HUES64 (cell line): ENCODE measurements around the gene SLC10A6.

ENCODE experiments used
- H3K27ac ChIP-seq: 2 replicates; pipeline ENCODE4 v1.7.0; 2013; ENCODE audit warnings: low read depth, low read length, inconsistent platforms
- H3K27me3 ChIP-seq: 2 replicates; pipeline ENCODE4 v1.6.1; 2013; ENCODE audit warnings: mild to moderate bottlenecking, low read length; ENCODE audit not compliant: insufficient read depth
- H3K36me3 ChIP-seq: 2 replicates; pipeline ENCODE4 v1.6.1; 2013; ENCODE audit warnings: mild to moderate bottlenecking, low read length; ENCODE audit not compliant: insufficient read depth
- H3K4me1 ChIP-seq: 2 replicates; pipeline ENCODE4 v1.6.1; 2013; ENCODE audit warnings: mild to moderate bottlenecking, low read length, moderate library complexity; ENCODE audit not compliant: insufficient read depth
- H3K4me3 ChIP-seq: 2 replicates; pipeline ENCODE4 v1.5.1; 2013; ENCODE audit warnings: mild to moderate bottlenecking, low read length, moderate library complexity
- H3K9ac ChIP-seq: 2 replicates; pipeline ENCODE4 v1.6.1; 2013; ENCODE audit warnings: mild to moderate bottlenecking, low read depth, low read length
- H3K9me3 ChIP-seq: 2 replicates; pipeline ENCODE4 v1.6.1; 2013; ENCODE audit warnings: low read depth, low read length; ENCODE audit not compliant: insufficient read depth
- WGBS: fragments of 150-250, 120-280 bp; methylation state at CpG from one replicate; pipeline ENCODE4 v1.1.7; 2013; ENCODE audit warnings: missing lambda C conversion rate; 5-methylcytosine and 5-hydroxymethylcytosine counted together

SLC10A6 gene

GRCh38 chr4:86846921-86847320 lies 2.3 kb downstream of the SLC10A6 start:
- no peaks in the 10 kb centered on the region for H3K36me3 ChIP-seq
- no peaks in the 10 kb centered on the region for H3K4me1 ChIP-seq
- H3K9me3 ChIP-seq, result no peaks in the 10 kb centered on the region
- H3K27me3 ChIP-seq, result no peaks in the 10 kb centered on the region
- H3K4me3 ChIP-seq, result no peak overlapping the region
- H3K27ac ChIP-seq, result no peak overlapping the region
- H3K9ac ChIP-seq, result no peak overlapping the region

- 92% methylated on average over 5 of the region's 5 CpGs for WGBS
- no peaks in the 10 kb centered on the region for H3K4me1 ChIP-seq
- H3K9ac ChIP-seq, result no peak overlapping the region
- H3K9me3 ChIP-seq, result no peaks in the 10 kb centered on the region
- H3K27me3 ChIP-seq, result no peaks in the 10 kb centered on the region
- H3K27ac ChIP-seq, result no peak overlapping the region
- H3K4me3 ChIP-seq, result no peak overlapping the region
- H3K36me3 ChIP-seq, result no peaks in the 10 kb centered on the region
Observed at GRCh38 chr4:86845593-86845992, 3.6 kb downstream of the SLC10A6 start.

DNA sequence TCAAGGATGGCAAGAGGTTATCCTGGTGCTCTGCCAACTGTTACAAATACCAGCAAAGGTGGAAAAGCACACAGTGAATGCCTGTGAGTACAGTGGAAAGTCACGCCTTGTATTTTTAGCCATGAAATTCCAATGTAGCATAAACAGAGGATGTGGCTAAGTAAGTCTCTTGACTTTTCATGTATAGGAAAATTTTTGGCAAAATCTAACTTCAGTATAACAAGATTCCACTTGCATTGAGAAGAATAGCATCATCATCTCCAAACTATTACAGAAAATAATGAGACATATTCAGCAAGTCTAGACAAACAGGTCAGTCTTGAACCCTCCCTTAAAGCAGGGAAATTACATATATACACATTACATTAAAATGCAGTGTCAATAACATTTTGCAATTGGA lies 7.9 kb downstream of the SLC10A6 start:
- Histone ChIP-seq H3K27me3 (no peaks in the 10 kb centered on the region), H3K4me1 (no peaks in the 10 kb centered on the region), H3K4me3 (no peak overlapping the region), H3K9me3 (no peaks in the 10 kb centered on the region), H3K27ac (no peak overlapping the region), H3K9ac (no peak overlapping the region), H3K36me3 (no peaks in the 10 kb centered on the region)
- WGBS, result 96% methylated on average over 1 of the region's 1 CpG

DNA sequence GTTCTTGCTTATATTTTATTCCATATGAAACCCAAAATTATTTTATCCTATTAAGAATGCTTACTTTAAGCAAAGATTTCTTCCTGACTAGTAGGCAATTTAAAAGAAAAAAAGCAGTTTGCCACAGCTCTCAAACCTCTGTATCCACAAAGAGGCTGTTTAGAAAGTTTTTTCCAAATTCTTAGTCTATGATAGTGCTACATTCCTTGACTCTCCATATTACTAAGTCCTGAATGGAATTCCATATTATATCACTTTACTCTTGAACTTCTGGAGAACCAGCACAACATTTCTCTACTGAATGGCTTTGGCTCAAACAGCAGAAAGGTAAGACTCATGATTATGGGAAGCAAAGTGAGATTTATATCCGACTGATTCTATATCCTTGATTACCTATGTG lies 8.3 kb downstream of the SLC10A6 start:
- Histone ChIP-seq H3K27ac (no peak overlapping the region), H3K36me3 (no peaks in the 10 kb centered on the region), H3K4me1 (no peaks in the 10 kb centered on the region), H3K9ac (no peak overlapping the region), H3K9me3 (no peaks in the 10 kb centered on the region), H3K27me3 (no peaks in the 10 kb centered on the region), H3K4me3 (no peak overlapping the region)
- 71% methylated on average over 1 of the region's 1 CpG for WGBS

- Histone ChIP-seq H3K9ac (no peak overlapping the region), H3K36me3 (no peaks in the 10 kb centered on the region), H3K27ac (no peak overlapping the region), H3K4me1 (no peaks in the 10 kb centered on the region), H3K4me3 (no peak overlapping the region), H3K9me3 (no peaks in the 10 kb centered on the region), H3K27me3 (no peaks in the 10 kb centered on the region)
- WGBS, result 78% methylated on average over 5 of the region's 5 CpGs
Observed at GRCh38 chr4:86837691-86838503, 11.3 kb downstream of the SLC10A6 start.

- no peak overlapping the region for H3K27ac ChIP-seq
- H3K4me3 ChIP-seq, result no peak overlapping the region
- H3K4me1 ChIP-seq, result no peaks in the 10 kb centered on the region
- H3K9me3 ChIP-seq, result no peaks in the 10 kb centered on the region
- H3K36me3 ChIP-seq, result no peaks in the 10 kb centered on the region
- H3K9ac ChIP-seq, result no peak overlapping the region
- H3K27me3 ChIP-seq, result no peaks in the 10 kb centered on the region
- 95% methylated on average over 1 of the region's 3 CpGs for WGBS
Observed at GRCh38 chr4:86835677-86836076, 13.5 kb downstream of the SLC10A6 start.

GRCh38 chr4:86834901-86835300 lies 14.3 kb downstream of the SLC10A6 start:
- Histone ChIP-seq H3K4me1 (no peaks in the 10 kb centered on the region), H3K27ac (no peak overlapping the region)
- 93% methylated on average over 3 of the region's 3 CpGs for whole genome bisulfite sequencing

GRCh38 chr4:86833615-86834014 lies 15.6 kb downstream of the SLC10A6 start:
- WGBS, result 95% methylated on average over 1 of the region's 1 CpG
- no peak overlapping the region for H3K27ac ChIP-seq

More at GRCh38 chr4:86834901-86835300, 14.3 kb downstream of the SLC10A6 start:
- no peak overlapping the region for H3K9ac ChIP-seq
- H3K27me3 ChIP-seq, result no peaks in the 10 kb centered on the region
- no peaks in the 10 kb centered on the region for H3K36me3 ChIP-seq
- H3K4me3 ChIP-seq, result no peak overlapping the region
- H3K9me3 ChIP-seq, result no peaks in the 10 kb centered on the region

DNA sequence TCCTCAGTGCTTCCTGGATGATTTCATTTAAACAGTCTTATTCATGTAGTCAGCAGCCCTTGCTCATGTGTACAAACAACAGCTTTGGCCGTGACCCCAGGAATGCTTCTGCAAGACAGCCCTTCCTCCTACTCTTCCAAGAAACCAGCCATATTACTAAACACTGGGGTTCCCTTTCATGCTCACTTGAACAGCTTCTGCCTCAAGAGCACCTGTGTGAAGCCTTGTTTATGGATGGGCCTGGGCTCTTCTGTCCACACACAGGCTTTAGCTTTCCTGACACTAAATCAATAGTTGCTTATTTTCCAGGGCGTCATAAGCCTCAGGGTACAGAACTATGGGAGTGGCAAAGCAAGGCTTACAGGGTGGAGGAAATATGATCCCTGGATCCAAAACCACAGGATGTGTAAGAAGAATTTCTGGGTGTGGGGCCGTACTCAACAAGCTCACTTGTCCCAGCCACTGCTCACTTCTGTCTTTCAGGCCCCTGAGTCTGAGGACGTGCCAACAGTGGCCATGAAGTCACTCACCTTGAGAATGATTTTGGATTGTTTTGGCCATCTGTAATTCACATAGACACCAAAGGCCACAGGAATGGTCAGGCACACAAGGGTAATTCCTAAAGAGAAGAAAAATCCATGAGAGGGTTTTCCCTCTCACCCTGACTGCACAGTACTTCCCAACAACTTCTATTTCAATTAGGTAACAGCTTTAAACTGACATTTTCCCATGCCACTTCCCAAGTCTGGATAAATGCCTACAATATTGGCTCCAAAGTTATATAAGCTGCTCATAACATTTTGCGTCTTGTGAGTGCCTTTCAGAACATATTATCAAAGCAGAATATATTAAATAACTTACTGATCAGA lies 17.7 kb downstream of the SLC10A6 start:
- Histone ChIP-seq H3K27ac (no peak overlapping the region), H3K36me3 (no peaks in the 10 kb centered on the region), H3K9ac (no peak overlapping the region), H3K4me3 (no peak overlapping the region), H3K4me1 (no peaks in the 10 kb centered on the region), H3K9me3 (no peaks in the 10 kb centered on the region), H3K27me3 (no peaks in the 10 kb centered on the region)
- whole genome bisulfite sequencing, result 90% methylated on average over 5 of the region's 5 CpGs

More at GRCh38 chr4:86833615-86834014, 15.6 kb downstream of the SLC10A6 start:
- H3K4me1 ChIP-seq, result no peaks in the 10 kb centered on the region
- H3K36me3 ChIP-seq, result no peaks in the 10 kb centered on the region
- H3K9ac ChIP-seq, result no peak overlapping the region
- no peaks in the 10 kb centered on the region for H3K27me3 ChIP-seq
- no peak overlapping the region for H3K4me3 ChIP-seq
- H3K9me3 ChIP-seq, result no peaks in the 10 kb centered on the region

DNA sequence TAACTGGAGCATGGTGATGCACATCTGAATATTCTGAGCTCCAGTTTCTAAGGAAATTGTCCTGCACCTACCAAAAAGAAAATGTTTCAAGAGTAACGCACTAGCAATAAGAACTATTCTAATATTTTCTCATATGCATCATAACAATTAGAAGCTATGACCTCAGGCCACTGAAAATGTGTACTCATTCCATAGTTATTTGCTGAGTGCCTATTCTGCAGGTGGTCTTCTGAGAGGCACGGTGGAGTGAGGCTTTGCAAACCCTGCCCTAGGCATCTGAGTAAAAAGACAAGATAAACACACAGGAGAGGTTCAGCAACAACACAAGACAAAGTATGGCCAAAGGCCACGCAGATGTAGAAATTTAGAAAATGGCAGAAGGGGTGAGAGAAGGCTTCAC lies 23.7 kb downstream of the SLC10A6 start:
- Histone ChIP-seq H3K36me3 (no peaks in the 10 kb centered on the region), H3K27ac (no peak overlapping the region), H3K27me3 (no peaks in the 10 kb centered on the region), H3K4me3 (no peak overlapping the region), H3K4me1 (no peaks in the 10 kb centered on the region), H3K9ac (no peak overlapping the region), H3K9me3 (no peaks in the 10 kb centered on the region)
- WGBS, result 77% methylated on average over 3 of the region's 3 CpGs

DNA sequence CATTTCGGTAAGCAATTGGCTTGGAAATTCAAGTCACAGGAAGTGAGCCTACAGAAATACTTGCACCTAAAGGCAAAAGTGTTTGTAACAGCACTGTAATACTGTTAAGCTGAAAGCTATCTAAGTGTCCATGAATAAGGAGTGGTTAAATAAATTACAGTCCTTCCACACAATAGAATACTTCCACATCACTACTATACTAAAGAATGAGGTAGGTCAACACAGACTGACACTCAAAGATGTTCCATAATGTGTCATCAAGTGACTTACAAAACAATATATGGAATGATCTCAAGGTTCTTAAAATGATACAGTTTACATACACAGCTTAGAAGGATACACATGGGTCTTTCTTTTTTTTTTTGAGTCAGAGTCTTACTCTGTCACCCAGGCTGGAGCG lies 27.0 kb downstream of the SLC10A6 start:
- WGBS, result 96% methylated on average over 2 of the region's 2 CpGs
- Histone ChIP-seq H3K27ac (no peak overlapping the region), H3K9me3 (no peaks in the 10 kb centered on the region), H3K4me1 (peaks cover 7% of the 10 kb centered on the region; the same call in 1 of the 2 replicates), H3K36me3 (no peaks in the 10 kb centered on the region), H3K4me3 (no peak overlapping the region), H3K27me3 (no peaks in the 10 kb centered on the region), H3K9ac (no peak overlapping the region)
